ENCODE data around the gene PODNL1. TPM values are rescaled to one million over a fixed set of nuclear protein-coding genes. Genes with fewer than 3 reads are reported as not detected.

The PODNL1 gene
- total and polyA plus RNA-seq, 2 of the 8 experiments (the other 6 are each of a cell fraction or from before 2014, with no cell fraction given): 1.0 to 1.5 TPM

DNA sequence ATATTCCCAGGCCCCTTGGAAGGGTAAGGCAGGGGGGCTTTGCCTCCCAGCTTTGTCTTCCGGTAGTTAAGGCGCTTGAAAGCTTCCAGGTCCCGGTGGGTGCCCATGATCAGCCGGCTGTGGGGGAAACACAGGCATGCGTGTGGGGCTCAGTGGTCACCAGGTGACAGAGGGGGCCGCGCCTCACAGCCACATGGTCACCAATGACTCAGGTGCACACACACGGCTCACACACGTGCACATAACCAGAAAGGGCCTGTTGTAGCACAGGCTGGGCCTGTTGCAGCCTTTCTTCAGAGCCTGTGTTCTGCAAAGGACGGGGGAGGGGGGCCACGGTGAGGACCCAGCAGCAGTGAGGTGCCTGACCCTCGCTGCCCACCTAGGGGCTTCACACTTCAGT is 55.4 kb downstream of the PODNL1 start:
- no peaks in the 10 kb centered on the region for H3K23me2 ChIP-seq (ENCODE audit: low read depth, low read length)
- H2AFZ ChIP-seq (ENCODE audit: low read length): no peak overlapping the region
- no peak overlapping the region for H2AK5ac ChIP-seq (ENCODE audit: low read depth, low read length)
- no peak overlapping the region for H4K5ac ChIP-seq (ENCODE audit: insufficient read length, low read depth, low read length)
- H3K56ac ChIP-seq (replicated peaks; ENCODE audit: insufficient read length, low read depth, low read length): no peak overlapping the region
- H2BK5ac ChIP-seq (ENCODE audit: low read depth, low read length): peak overlapping the region; percentile 44; the same call in 1 of the 2 replicates
- no peak overlapping the region for H3K4ac ChIP-seq (replicated peaks; ENCODE audit: insufficient read length, low read depth, low read length)
- H3K9ac ChIP-seq (replicated peaks in 1 of 4; ENCODE audit: extremely low read depth in 1 of 4, low read depth in 3 of 4, low read length in 3 of 4): no peak overlapping the region
- H3K79me2 ChIP-seq (ENCODE audit: control insufficient read depth in 1 of 2, insufficient read depth in 2 of 2, low read length in 2 of 2): no peaks in the 10 kb centered on the region
- peak overlapping the region; percentile 68; the same call in 1 of the 2 replicates for H2BK12ac ChIP-seq (ENCODE audit: low read depth, low read length)
- WGBS, 2 experiments (ENCODE audit: extremely low coverage in 1 of 2, insufficient coverage in 1 of 2, insufficient read length in 1 of 2, insufficient replicate concordance in 2 of 2, low coverage in 1 of 2, low lambda C conversion rate in 2 of 2, missing lambda C conversion rate in 1 of 2): 87% methylated on average over 9 of the region's 12 CpGs; no CpG with 5 or more reads in 1 of the 2 experiments
- H2BK20ac ChIP-seq (ENCODE audit: low read length): peak overlapping the region; percentile 48; the same call in 1 of the 2 replicates
- H3K23ac ChIP-seq (ENCODE audit: insufficient read length): no peak overlapping the region
- no peaks in the 10 kb centered on the region for H3K79me1 ChIP-seq (ENCODE audit: low read depth, low read length)
- H3K4me3 ChIP-seq (ENCODE audit: extremely low read depth in 1 of 4, insufficient read depth in 2 of 4, low read depth in 3 of 4, low read length in 4 of 4): no peak overlapping the region
- no peak overlapping the region for H3K27ac ChIP-seq (ENCODE audit: low read depth, low read length)
- H3K14ac ChIP-seq (ENCODE audit: insufficient read length): no peak overlapping the region
- H4K8ac ChIP-seq (ENCODE audit: extremely low read depth, insufficient read depth, low read length): peak overlapping the region; percentile 48; the same call in 1 of the 2 replicates
- peak overlapping the region; percentile 92; the same call in 1 of the 2 replicates for H2BK15ac ChIP-seq (ENCODE audit: low read length)
- H4K20me1 ChIP-seq (replicated peaks in 1 of 2; ENCODE audit: control insufficient read depth in 1 of 2, insufficient read depth in 2 of 2, low read length in 2 of 2): no peaks in the 10 kb centered on the region
- no peak overlapping the region for H3K4me2 ChIP-seq (ENCODE audit: insufficient read depth in 1 of 2, low read depth in 2 of 2, low read length in 2 of 2)
- peaks cover 6 to 23% (median 16%) of the 10 kb centered on the region in 4 experiments for H3K4me1 ChIP-seq (replicated peaks in 1 of 4; ENCODE audit: control insufficient read depth in 3 of 4, insufficient read depth in 4 of 4, low read length in 3 of 4)
- FAIRE-seq (no peak), DNase-seq (ENCODE audit: low read depth in 1 of 2, low spot score in 2 of 2) (no peak)
- ChIA-PET CTCF (ENCODE audit: partially characterized antibody) (interaction anchor here (0.6 to 8.7 kb wide), 21 partner anchors 10 to 193 kb away, joined by 3 to 76 read pairs (median 4); partner anchors contain the start of genes BRME1, CC2D1A, DCAF15 and MISP3), POLR2A (ENCODE audit: partially characterized antibody) (interaction anchor here (0.5 to 3.3 kb wide), 6 partner anchors 51 to 190 kb away, joined by 3 to 13 read pairs (median 8); partner anchors contain the start of genes DCAF15 and MISP3)
- no peaks in the 10 kb centered on the region for H3K27me3 ChIP-seq (replicated peaks in 1 of 4; ENCODE audit: control insufficient read depth in 3 of 4, extremely low read depth in 1 of 4, insufficient read depth in 3 of 4, low read length in 3 of 4)
- H3K18ac ChIP-seq (ENCODE audit: extremely low read depth, low read length): peak overlapping the region; percentile 71; the same call in 1 of the 2 replicates
- peak overlapping the region; percentile 88 for H4K91ac ChIP-seq (replicated peaks; ENCODE audit: insufficient read length, low read length)
- no peak overlapping the region for H2BK120ac ChIP-seq (replicated peaks; ENCODE audit: low read depth, low read length)
- H3K9me3 ChIP-seq (ENCODE audit: insufficient read depth in 2 of 2, low read depth in 1 of 2, low read length in 1 of 2): no peaks in the 10 kb centered on the region
- no peaks in the 10 kb centered on the region for H3K36me3 ChIP-seq (ENCODE audit: control insufficient read depth in 2 of 4, insufficient read depth in 4 of 4, low read length in 3 of 4)
- no peak for TF ChIP-seq CTBP2 (IDR thresholded peaks at IDR 0.05; ENCODE audit: borderline replicate concordance, insufficient read depth, insufficient read length, low read length)
- no peak for TF ChIP-seq TEAD4 (IDR thresholded peaks at IDR 0.05; ENCODE audit: low read depth, low read length)
- TF ChIP-seq NANOG (IDR thresholded peaks at IDR 0.05; ENCODE audit: insufficient read depth, low read depth, low read length, poor library complexity, severe bottlenecking): no peak
- no peak for TF ChIP-seq JUN (IDR thresholded peaks at IDR 0.05; ENCODE audit: low read depth, low read length)
- no peak for TF ChIP-seq RNF2 (IDR thresholded peaks at IDR 0.05; ENCODE audit: borderline replicate concordance, low read depth, low read length, missing control alignments, poor library complexity, severe bottlenecking)
- no peak for TF ChIP-seq BACH1 (IDR thresholded peaks at IDR 0.05; ENCODE audit: low read length)
- TF ChIP-seq KDM1A (IDR thresholded peaks at IDR 0.05; ENCODE audit: borderline replicate concordance, low read length): no peak
- TF ChIP-seq HDAC2 (IDR thresholded peaks at IDR 0.05; ENCODE audit: borderline replicate concordance in 1 of 2, low read depth in 2 of 2, low read length in 2 of 2): no peak
- TF ChIP-seq EZH2 (IDR thresholded peaks at IDR 0.05; ENCODE audit: low read depth, low read length, severe bottlenecking): no peak
- TF ChIP-seq TBP (IDR thresholded peaks at IDR 0.05; ENCODE audit: low read depth, low read length): no peak
- TF ChIP-seq HDAC6 (IDR thresholded peaks at IDR 0.05; ENCODE audit: low read depth, low read length): no peak
- no peak for TF ChIP-seq BCL11A (IDR thresholded peaks at IDR 0.05; ENCODE audit: low read depth in 2 of 2, low read length in 2 of 2)

Data from H1 (cell line).